ENCODE measurements around the gene WNT2B. TPM values are rescaled to one million over a fixed set of nuclear protein-coding genes. Genes with fewer than 3 reads are reported as not detected.

The WNT2B gene
- polyA plus RNA-seq, 3 donors, result 0.07 to 0.79 TPM; not detected in 1

DNA sequence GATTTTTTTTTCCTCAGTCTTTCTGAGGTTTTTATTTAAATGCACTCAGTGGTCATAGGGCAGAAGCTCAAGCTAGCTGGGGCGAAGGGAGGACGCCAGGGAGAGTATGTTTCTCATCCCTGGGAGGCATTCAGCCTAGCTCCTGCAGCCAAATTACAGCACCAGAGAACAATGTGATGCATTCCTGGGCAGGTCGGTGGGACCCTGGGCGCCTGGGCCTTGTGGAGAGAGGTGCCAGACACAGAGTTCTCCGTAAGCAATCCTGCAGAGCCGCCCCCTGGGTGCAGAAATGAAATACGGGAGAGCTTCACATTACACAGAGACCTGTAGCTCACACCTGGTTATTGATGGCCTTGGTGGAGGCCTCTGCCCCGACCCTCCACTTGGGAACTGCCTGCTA, 15.5 kb downstream of the WNT2B start:
- Mint-ChIP-seq H3K36me3 (peaks cover 17 to 29% of the 10 kb centered on the region in 2 donors), H3K4me1 (peaks cover 12% of the 10 kb centered on the region), H3K9me3 (no peaks in the 10 kb centered on the region), H3K4me3 (no peak overlapping the region), H3K27me3 (ENCODE audit: low read depth in 3 of 3) (peaks cover 0 to 2% (median 0%) of the 10 kb centered on the region in 3 donors), H3K27ac (no peak overlapping the region)
- no peak for TF ChIP-seq CTCF (IDR thresholded peaks at IDR 0.05)
- no peak overlapping the region for H3K9ac ChIP-seq (ENCODE audit: insufficient read depth, low read length, poor library complexity, severe bottlenecking)
- intact Hi-C loops (cut with micrococcal nuclease), result no loop called here
- no peaks in the 10 kb centered on the region for H3K27me3 ChIP-seq (ENCODE audit: control insufficient read depth in 2 of 2, insufficient read depth in 2 of 2, low read length in 2 of 2)
- no peak overlapping the region for H3K4me2 ChIP-seq (replicated peaks; ENCODE audit: extremely low read depth, low read length, poor library complexity, severe bottlenecking)
- no peak overlapping the region for H3K4me3 ChIP-seq (replicated peaks in 1 of 3; ENCODE audit: low read depth in 2 of 3, low read length in 3 of 3)
- H3K4me1 ChIP-seq (ENCODE audit: control insufficient read depth in 1 of 2, insufficient read depth in 2 of 2, low read length in 2 of 2), result no peaks in the 10 kb centered on the region
- no peaks in the 10 kb centered on the region for H4K20me1 ChIP-seq (ENCODE audit: insufficient read depth, low read length)
- H2AFZ ChIP-seq (ENCODE audit: insufficient read depth, low read depth, low read length, poor library complexity, severe bottlenecking), result no peak overlapping the region
- no peaks in the 10 kb centered on the region for H3K9me3 ChIP-seq (replicated peaks in 1 of 2; ENCODE audit: control insufficient read depth in 1 of 2, insufficient read depth in 1 of 2, low read length in 2 of 2)
- 98% methylated on average over 6 of the region's 8 CpGs for WGBS (ENCODE audit: insufficient coverage)
- H3K27ac ChIP-seq (ENCODE audit: low read depth in 1 of 2, low read length in 2 of 2), result no peak overlapping the region
- H3K36me3 ChIP-seq (replicated peaks in 1 of 2; ENCODE audit: control insufficient read depth in 1 of 2, insufficient read depth in 2 of 2, low read length in 2 of 2), result peaks cover 0 to 25% of the 10 kb centered on the region in 2 donors
- H3K79me2 ChIP-seq (ENCODE audit: insufficient read depth, low read length), result no peaks in the 10 kb centered on the region
- no peak for DNase-seq

GRCh38 chr1:112524986-112525385, 16.2 kb downstream of the WNT2B start:
- peaks cover 10% of the 10 kb centered on the region for H3K4me1 Mint-ChIP-seq
- H3K36me3 Mint-ChIP-seq, result peaks cover 17 to 29% of the 10 kb centered on the region in 2 donors
- intact Hi-C loops (cut with micrococcal nuclease), result no loop called here
- no peak overlapping the region for H3K27ac ChIP-seq (ENCODE audit: low read depth in 1 of 2, low read length in 2 of 2)
- TF ChIP-seq CTCF (IDR thresholded peaks at IDR 0.05), result no peak
- no peak overlapping the region for H3K4me3 Mint-ChIP-seq
- H3K79me2 ChIP-seq (ENCODE audit: insufficient read depth, low read length), result no peaks in the 10 kb centered on the region
- H3K36me3 ChIP-seq (replicated peaks in 1 of 2; ENCODE audit: control insufficient read depth in 1 of 2, insufficient read depth in 2 of 2, low read length in 2 of 2), result peaks cover 0 to 25% of the 10 kb centered on the region in 2 donors
- H3K4me2 ChIP-seq (replicated peaks; ENCODE audit: extremely low read depth, low read length, poor library complexity, severe bottlenecking), result no peak overlapping the region
- 100% methylated on average over 1 of the region's 1 CpG for WGBS (ENCODE audit: insufficient coverage)
- no peaks in the 10 kb centered on the region for H3K9me3 ChIP-seq (replicated peaks in 1 of 2; ENCODE audit: control insufficient read depth in 1 of 2, insufficient read depth in 1 of 2, low read length in 2 of 2)
- H3K9me3 Mint-ChIP-seq, result no peaks in the 10 kb centered on the region
- no peak overlapping the region for H3K4me3 ChIP-seq (replicated peaks in 1 of 3; ENCODE audit: low read depth in 2 of 3, low read length in 3 of 3)
- H3K27ac Mint-ChIP-seq, result no peak overlapping the region
- H3K27me3 Mint-ChIP-seq (ENCODE audit: low read depth in 3 of 3), result peaks cover 0 to 2% (median 0%) of the 10 kb centered on the region in 3 donors
- H2AFZ ChIP-seq (ENCODE audit: insufficient read depth, low read depth, low read length, poor library complexity, severe bottlenecking), result no peak overlapping the region
- no peak overlapping the region for H3K9ac ChIP-seq (ENCODE audit: insufficient read depth, low read length, poor library complexity, severe bottlenecking)
- no peak for DNase-seq
- H4K20me1 ChIP-seq (ENCODE audit: insufficient read depth, low read length), result no peaks in the 10 kb centered on the region
- no peaks in the 10 kb centered on the region for H3K4me1 ChIP-seq (ENCODE audit: control insufficient read depth in 1 of 2, insufficient read depth in 2 of 2, low read length in 2 of 2)
- H3K27me3 ChIP-seq (ENCODE audit: control insufficient read depth in 2 of 2, insufficient read depth in 2 of 2, low read length in 2 of 2), result no peaks in the 10 kb centered on the region
